GM18517 (cell line): ENCODE data around the gene FAM72B.
A peak's percentile ranks its signal among the peaks of the same experiment; 100 is the strongest.
"Not testable (repeated sequence)": the region's sequence is repeated elsewhere in the genome, so short reads cannot be mapped to it uniquely, and the experiment has no call there.

Source experiments
- ATAC-seq: cut with Tn5 transposase; IDR thresholded peaks from one replicate; pipeline ENCODE4 v1.9.1; 2021; ENCODE audit warnings: mild to moderate bottlenecking, moderate library complexity; ENCODE audit not compliant: unreplicated experiment

FAM72B gene

DNA sequence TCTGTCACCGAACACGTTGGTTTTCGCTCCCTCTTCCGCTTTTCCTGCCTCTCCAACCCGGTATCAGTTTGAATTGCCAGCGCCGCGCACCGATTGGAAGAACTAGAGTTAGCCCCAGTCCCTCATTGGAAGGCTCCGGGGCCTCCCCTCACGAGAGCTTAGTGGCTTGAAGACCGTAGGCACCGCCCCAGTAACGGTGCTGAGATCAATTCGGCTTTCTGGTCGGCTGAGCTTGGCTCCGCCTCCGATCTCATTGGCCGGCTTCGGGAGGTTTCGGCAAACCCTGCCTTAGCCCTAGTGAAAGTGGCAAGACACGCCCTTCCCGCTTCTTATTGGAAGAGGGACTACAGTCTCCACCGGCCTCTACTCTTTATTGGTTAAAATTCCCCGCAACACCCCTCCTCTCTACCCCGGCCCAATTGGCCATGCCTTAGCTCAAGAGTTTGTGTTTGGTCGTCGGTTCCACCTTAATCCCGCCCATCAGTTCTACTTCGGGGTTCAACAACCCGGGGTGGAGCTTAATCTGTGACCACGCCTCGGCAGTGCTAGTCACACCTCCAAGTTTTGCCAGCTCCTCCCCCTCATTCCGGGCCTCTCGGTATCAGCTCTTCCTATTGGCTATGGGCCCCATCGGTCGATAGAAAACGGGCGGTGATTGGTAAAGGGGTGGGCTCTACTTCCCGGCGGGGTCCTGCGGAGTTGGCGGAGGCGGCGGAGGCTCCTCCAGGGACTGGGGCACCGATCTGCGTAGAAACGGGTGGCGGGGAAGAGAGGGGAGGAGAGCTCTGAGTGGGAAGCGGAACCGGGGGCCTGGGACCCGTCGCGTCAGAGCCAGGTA is at the start of gene FAM72B, which contains the start of gene SRGAP2C:
FAM72B (minus strand) TSS at position 51 of the 838 bp plus-strand sequence. CDS start 851 bp downstream, outside the sequence.
SRGAP2C (plus strand) TSS at position 686 of the 838 bp plus-strand sequence. CDS start 2,472 bp downstream, outside the sequence.
- peak; percentile 90 for ATAC-seq

DNA sequence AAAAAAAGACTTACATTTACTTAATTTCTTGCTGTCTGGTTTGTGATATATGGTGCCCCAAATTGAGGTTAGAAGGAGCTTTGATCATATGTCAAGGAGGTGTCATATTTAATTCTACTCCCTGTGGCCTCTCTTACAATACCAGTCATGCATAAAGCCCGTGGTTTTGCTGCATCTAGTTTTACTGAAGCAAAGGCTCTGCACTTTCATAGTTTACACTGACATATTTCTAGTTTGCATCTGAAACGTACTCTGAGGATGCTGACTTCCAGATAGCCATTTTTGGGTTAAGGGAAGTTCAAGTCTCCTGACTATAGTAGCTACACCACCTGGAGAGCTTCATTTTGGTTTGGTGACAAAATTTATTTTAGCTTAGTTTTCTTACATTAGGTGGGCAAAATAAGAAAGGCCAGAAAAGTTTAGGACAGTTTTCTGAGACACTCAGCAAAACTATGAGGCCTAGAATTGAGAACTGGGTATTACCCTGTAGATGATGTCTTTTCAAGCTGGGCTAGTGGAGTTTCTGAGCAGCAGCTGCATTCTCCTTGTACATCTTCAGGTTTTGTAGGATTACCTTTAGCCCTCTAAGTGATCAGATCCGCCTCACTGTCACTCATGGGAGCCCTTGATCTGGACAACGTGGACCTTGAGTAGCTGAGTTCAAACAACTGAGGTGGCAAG is 48.4 kb upstream of the FAM72B start:
- ATAC-seq, result peak; percentile 87

DNA sequence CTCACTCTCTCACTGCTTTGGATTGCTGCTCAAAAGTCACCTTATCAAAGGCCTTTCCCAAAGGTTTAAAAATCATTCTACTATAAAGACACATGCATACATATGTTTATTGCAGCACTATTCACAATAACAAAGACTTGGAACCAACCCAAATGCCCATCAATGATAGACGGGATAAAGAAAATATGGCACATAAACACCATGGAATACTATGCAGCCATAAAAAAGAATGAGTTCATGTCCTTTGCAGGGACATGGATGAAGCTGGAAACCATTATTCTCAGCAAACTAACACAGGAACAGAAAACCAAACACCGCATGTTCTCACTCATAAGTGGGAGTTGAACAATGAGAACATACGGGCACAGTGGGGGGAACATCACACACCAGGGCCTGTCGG is 46.5 kb upstream of the FAM72B start:
- not testable (repeated sequence) for ATAC-seq

DNA sequence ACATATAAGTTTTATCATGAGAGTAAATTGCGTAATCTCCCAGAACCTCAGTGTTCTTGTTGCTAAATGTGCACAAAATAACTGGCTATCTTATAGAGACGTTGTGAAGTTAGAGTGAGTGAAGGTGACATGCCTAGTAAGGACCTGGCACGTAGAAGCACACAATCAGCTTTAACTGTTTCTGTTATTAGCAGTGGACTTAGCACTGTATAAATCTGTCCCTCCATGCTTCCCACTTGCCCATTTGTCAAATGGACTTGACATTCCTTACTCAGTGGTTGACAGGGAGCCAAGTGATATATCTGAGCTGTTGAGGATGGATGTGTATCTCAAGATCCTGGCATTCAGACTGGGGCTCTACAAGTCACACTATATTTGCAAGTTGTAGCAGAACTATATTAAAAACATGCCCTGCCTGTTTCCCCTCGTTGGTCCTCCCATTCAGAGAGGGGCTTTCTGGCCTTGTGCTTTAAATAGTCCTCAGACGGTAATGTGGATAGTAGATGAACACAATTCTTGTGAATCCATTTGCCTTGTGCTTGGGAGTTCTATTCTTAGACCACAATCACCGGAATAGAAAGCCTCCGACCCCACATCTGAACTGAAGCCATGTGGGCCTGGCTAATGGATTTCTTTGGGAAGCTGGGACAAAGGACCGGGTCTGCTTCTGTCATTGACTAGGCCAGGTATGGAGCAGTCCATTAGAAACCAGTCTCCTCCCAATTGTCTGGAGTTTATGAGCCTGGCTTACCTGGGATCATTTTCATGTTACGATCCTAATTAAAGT is 43.6 kb upstream of the FAM72B start:
- not testable (repeated sequence) for ATAC-seq

DNA sequence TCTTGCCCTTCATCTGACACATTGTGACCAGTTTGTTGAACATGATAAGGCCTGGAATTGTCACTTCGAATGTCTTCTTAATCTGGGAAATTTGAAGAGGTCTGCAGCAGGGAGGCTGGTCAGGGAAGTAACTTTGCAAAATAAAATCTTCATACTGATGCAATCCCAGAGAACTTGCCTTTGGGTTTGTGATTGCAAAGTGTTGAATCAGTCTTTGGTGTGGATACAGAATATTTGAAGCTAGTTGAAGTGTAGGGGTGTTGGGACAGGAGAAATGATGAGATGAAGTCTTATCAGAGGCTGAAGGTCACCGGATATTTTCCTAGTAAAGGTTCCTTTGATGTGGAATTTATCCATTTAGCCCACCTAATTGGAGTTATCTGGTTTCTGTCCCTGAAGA is 42.8 kb upstream of the FAM72B start:
- not testable (repeated sequence) for ATAC-seq

DNA sequence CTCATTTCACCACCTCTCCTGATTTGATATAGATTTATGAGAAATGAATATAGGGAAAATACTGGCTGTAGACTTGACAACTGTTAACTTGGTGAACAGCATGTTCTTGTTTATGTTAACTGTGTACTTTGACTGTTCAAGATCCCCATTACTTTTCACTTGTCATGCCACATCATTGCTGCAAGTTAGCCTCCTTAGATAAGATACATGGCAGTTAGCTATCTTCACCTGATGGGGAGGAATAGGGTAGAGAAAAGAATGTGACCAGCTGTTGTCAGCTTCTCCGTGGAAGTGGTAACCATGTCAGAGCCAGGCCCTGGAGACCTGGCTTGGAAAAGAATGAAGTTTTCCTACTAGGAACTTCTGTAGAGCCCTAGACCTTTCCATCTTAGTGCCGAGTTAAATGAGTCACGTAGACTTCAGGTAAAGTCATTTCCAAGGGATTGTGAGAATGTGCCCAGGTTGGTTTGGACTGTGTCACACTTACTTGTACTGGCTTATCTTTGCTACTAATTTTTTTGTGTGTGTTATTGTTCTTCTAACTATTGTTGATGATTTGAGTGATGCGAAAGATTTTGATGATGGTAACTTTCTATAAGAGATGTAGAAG is 42.3 kb upstream of the FAM72B start:
- ATAC-seq, result not testable (repeated sequence)

DNA sequence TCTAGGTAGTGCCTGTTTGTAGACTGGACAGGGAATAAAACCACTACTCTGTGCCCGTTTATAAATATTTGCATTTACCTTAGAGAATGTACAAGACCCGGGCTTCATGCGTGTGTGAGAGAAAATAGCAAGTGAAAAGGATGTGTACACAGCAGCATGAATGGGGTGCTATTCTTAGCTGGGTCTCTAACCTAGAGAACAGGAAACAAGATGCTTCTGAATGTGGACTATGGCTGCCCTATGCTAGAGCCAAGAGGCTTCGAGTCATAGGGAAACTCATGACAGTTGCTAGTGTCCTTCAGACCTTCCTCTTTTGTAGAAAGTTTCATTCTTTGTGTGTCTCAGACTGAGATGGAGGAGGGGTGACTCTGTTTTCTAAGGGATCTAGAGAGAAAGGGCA is 40.6 kb upstream of the FAM72B start:
- peak; percentile 97 for ATAC-seq

DNA sequence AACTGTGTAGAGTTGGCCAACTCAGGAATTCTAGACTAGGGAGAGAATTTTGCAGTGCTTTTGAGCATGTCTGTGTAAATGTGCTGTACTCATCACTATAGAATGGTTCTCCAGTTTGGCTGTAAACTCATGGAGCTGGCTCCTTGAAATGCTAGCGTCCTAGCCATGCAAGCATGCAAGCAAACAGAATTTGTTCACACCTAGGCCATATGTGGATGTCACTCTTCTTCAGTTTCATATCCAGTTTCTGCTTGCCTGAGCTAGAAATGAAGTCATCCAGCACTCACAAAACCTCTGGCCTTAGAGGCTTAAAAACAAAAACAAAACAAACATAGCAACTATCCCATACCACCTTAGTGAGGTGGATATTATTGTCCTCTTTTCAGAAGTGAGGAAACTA is 37.6 kb upstream of the FAM72B start:
- ATAC-seq, result peak; percentile 73

DNA sequence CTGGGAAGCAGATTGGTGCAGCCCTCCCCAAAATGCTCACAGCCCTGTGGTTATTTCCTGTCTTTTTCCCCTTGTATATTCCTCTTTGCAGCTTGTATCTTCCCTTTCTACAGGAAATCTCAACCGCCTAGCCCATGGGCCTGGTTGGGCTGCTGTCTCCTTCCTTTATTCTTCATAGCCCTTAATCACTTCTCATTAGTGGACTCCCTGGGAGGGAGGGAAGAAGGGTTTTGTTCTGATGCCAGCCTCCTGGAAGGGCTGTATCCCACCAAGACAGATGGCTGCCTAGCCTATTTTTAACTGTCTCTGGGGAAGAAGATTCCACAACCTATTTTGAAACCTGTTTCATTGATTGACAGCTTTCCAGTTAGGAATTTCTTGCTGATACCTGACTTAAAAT is 32.5 kb upstream of the FAM72B start:
- ATAC-seq, result not testable (repeated sequence)

DNA sequence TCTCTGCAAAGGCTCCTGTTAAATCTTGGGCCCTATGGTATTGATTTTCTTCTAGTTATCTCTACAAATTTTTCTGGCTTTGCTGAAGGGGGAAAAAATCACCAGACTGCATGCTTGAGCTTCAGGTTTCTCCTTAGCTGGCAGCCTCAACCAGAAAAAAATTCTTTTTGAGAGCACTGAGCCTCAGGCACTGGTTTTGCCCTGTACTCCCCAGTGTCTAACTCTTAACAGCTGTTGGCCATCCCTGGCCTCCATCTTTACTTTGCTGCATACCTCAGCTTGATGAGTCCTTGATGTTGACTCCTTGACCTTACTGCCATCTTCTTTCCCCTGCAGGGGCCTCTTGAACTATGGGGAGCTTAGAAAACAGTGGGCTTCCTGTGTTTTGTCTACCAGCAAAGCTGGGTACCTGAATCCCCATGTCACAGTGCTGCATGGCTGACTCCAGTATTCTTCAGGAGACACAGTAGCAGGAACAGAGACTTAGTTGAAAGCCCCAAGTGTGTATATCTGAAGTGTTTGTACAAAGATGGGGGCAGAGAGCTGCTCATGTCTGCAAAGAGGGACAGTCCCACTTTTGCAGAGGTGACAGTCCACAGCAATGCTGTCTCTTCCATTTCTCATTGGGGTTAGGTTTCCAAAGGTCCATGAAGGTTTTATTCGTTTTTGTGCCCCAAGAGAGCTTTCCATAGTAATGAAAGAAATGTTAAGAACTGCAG is 31.7 kb upstream of the FAM72B start:
- ATAC-seq, result not testable (repeated sequence)

DNA sequence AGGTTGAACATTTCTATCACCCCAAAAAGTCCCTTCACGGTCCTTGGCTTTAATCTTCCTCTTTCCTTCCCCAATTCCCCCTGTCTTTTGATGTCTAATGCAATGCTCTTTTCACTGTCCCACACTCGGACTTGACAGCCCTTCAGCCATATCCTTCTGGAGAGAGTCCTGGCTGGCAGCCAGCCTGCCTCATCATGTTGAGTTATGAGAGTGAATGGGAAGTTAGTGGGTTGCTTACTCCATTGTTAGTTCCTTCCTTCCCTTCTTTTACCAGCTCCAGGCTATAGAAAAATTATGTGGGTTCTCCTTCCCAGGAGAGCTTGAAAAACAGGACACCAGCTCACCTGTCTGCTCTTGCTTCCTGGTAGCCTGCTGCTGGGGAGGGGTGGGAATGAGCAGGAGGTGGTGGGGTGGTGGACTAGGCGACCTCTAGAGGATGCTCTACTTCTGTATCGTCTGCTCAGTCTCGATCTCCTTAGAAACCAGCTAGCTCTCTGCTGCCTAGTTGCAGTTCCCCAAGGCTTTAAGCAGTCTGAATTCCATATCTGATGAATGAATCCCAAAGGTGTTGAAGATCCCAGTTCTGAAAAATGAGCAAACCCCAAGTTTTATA is 30.5 kb upstream of the FAM72B start:
- not testable (repeated sequence) for ATAC-seq

DNA sequence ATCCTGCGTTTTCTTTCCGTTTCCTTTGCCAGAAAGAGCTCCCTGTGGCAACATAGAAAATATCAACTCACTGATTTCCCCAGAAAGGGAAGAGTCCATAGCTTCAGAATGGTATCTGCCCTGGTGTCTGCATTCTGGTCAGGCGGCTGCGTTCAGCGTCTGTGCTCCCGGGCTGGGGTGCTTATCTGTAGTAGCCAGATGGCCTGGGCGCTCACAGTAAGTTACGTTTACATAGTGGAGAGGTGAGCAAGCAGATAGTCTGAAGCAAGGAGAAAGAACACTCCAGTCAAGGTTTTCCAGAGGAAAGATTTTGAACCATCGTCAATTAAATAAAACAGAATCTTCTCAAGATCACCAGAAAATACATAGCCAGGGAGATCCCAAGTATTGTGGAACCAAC is 29.4 kb upstream of the FAM72B start:
- ATAC-seq, result not testable (repeated sequence)

DNA sequence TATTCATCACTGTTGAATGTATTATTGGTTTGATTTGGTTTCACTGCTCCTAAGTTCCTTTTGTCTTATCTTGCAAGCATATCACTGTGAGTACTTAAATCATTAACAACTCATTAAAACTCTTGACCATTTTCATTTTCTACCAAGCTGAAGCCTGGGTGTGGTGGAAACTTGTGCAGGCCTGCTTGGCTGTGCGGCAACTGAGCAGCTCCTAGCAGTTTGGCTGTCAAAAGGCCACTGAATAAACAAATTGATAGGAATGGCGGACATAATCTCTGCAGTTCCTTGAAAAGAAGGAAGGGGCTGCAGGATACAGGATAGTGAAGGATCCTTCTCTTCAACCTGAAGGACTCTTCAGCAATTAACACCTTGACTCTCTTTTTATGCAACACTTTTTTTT is 26.6 kb upstream of the FAM72B start:
- ATAC-seq, result not testable (repeated sequence)

DNA sequence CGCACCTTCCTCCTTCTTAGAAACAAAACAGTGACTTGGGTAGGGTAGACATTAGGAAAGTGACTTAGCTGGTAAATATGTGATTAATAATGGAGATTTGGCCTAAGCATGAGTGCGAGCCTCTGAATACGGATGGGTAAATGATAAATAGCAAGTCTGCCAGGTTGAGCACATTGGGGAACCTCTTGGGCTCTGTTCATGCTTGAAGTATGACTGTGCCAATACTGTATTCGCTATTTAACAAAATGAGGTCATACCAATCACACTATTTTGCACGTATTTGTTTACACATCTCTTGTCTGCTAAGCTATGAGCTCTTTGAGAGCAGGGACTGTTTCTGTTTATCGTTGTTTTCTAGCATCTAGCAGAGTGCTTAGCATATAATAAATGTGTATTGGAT is 24.2 kb upstream of the FAM72B start:
- not testable (repeated sequence) for ATAC-seq

DNA sequence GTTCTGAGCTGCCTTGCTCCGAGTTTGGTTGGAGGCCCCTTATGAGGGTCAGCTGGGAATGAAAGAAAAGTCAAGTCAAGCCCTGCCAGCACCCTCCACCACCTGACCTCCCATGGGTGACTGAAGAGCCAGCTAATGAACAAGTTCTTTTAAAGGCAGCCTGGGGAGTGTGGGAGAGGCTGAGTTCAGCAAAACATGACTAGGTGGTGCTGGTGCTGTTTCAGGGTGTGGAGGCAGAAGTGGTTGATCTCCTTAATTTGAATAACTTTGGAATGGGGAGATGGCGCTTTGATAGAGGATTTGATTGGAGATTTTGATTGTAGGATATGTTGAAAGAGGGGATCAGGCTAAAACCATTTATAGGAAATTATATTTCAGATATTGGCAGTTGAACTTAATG is 23.2 kb upstream of the FAM72B start:
- not testable (repeated sequence) for ATAC-seq

DNA sequence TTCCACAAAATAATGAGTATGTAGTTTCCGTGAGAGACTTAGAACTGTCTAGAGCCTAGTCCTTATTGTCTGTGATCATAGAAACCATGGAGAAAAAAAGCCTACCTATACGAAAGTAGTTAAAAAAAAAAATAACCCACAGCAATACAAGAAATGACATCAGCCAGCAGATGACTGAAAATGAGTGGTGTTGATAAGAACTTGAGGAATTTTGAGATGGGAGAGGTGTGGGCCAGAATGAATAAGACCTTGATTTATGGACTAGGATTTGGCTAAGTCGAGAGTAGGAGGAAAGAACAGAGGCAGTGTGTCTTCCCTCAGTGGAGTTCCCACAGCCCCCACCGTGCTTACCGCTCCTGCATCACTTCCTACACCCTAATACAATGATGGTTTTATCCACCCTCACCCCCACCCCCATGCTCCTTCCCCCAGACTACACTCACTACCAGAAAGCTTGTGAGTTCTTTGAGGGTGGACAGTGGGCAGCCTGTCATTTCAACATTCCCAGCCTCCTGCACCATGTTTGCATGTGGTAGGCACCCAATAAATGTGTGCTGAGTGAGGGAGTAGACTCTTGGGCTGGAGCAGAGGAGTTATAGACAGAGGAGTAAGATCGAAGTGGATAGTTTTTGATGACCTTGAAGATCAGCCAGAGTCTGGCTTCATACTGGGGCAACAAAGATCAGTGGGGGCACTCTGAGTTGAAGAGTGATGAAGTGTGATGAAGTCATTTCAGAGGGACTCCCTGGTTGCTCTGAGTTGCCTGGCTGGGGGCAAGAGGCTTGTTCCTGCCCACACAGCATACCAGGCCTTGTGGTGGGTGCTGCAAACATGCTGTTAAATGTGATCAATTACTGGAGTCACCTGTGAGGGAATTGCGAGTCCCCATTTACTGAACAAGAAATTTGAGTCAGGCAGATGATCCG is 21.9 kb upstream of the FAM72B start:
- not testable (repeated sequence) for ATAC-seq

DNA sequence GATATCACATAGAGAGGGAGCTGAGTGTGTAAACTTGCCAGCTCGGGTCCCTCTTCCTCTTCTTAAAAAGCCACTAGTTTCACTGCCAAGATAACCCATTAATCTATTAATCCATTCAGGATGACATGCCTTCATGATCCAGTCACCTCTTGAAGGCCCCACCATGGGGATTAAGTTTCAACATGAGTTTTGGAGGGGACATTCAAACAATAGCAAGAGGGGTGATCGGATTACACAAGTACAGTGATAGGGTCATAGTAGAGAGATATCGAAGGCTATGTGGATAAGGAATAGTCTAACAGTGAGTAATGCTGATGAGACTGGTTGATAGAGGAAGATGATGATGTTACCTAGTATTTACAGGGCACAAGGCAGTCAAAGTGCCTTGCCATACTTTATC is 18.8 kb upstream of the FAM72B start:
- not testable (repeated sequence) for ATAC-seq
